Mesenchymal stem cell (in vitro differentiated cells and primary cell): ENCODE measurements around the gene FAM83B.

Source experiments
- DNase-seq: peaks from one replicate; pipeline ENCODE4 v3.0.0-alpha.2; 2013
- H2AFZ ChIP-seq: one replicate; pipeline ENCODE4 v1.6.1; 2013; ENCODE audit warnings: low read depth, mild to moderate bottlenecking, control low read depth, inconsistent platforms, low read length, moderate library complexity
- H2AK5ac ChIP-seq: 2 replicates; pipeline ENCODE4 v1.6.1; 2013; ENCODE audit warnings: low read length, moderate library complexity, mild to moderate bottlenecking, inconsistent platforms; ENCODE audit not compliant: severe bottlenecking
- H2BK120ac ChIP-seq: one replicate; pipeline ENCODE4 v1.6.1; 2013; ENCODE audit warnings: low read depth, mild to moderate bottlenecking, inconsistent platforms, low read length, moderate library complexity
- H2BK12ac ChIP-seq, 2 experiments: one replicate each; pipeline ENCODE4 v1.6.1; 2013; ENCODE audit warnings: inconsistent platforms in 2 of 2, low read length in 2 of 2, mild to moderate bottlenecking in 2 of 2, moderate library complexity in 2 of 2, control low read depth in 1 of 2
- H2BK15ac ChIP-seq: one replicate; pipeline ENCODE4 v1.6.1; 2013; ENCODE audit warnings: mild to moderate bottlenecking, low read depth, inconsistent platforms; ENCODE audit not compliant: poor library complexity, severe bottlenecking
- H2BK5ac ChIP-seq: 2 replicates; pipeline ENCODE4 v1.6.1; 2013; ENCODE audit warnings: low read depth, mild to moderate bottlenecking, low read length, control low read depth, inconsistent platforms; ENCODE audit not compliant: poor library complexity, severe bottlenecking
- H3K14ac ChIP-seq, 2 experiments: one replicate each; pipeline ENCODE4 v1.6.1; 2013; ENCODE audit warnings: inconsistent platforms in 2 of 2, low read length in 2 of 2, control low read depth in 1 of 2, mild to moderate bottlenecking in 1 of 2, moderate library complexity in 1 of 2
- H3K18ac ChIP-seq, 2 experiments: one replicate each; pipeline ENCODE4 v1.6.1; 2013; ENCODE audit warnings: inconsistent platforms in 2 of 2, low read length in 2 of 2, control low read depth in 1 of 2, low read depth in 1 of 2, mild to moderate bottlenecking in 1 of 2
- H3K23ac ChIP-seq, 2 experiments: one replicate each; pipeline ENCODE4 v1.6.1; 2013; ENCODE audit warnings: inconsistent platforms in 2 of 2, low read length in 2 of 2, mild to moderate bottlenecking in 2 of 2, moderate library complexity in 2 of 2, control low read depth in 1 of 2
- H3K27ac ChIP-seq: 2 replicates; pipeline ENCODE4 v1.5.1; 2013; ENCODE audit warnings: mild to moderate bottlenecking, moderate library complexity, low read length, control low read depth, inconsistent platforms; ENCODE audit not compliant: poor library complexity, severe bottlenecking
- H3K27me3 ChIP-seq, 2 experiments: 2 replicates each; pipeline versions ENCODE4 v1.6.1 to v1.7.0; 2013; ENCODE audit warnings: low read length in 2 of 2, mild to moderate bottlenecking in 2 of 2, moderate library complexity in 2 of 2, control low read depth in 1 of 2, inconsistent platforms in 1 of 2; ENCODE audit not compliant: control insufficient read depth in 1 of 2, insufficient read depth in 1 of 2
- H3K36me3 ChIP-seq, 2 experiments: 2 replicates each; pipeline versions ENCODE4 v1.6.1 to v1.7.0; 2013; ENCODE audit warnings: low read length in 2 of 2, control low read depth in 1 of 2, inconsistent platforms in 1 of 2, low read depth in 1 of 2, mild to moderate bottlenecking in 1 of 2; ENCODE audit not compliant: insufficient read depth in 2 of 2, control insufficient read depth in 1 of 2
- H3K4ac ChIP-seq, 2 experiments: one replicate each; pipeline ENCODE4 v1.6.1; 2013; ENCODE audit warnings: inconsistent platforms in 2 of 2, low read length in 2 of 2, mild to moderate bottlenecking in 2 of 2, moderate library complexity in 2 of 2, control low read depth in 1 of 2, low read depth in 1 of 2
- H3K4me1 ChIP-seq: 2 replicates; pipeline ENCODE4 v1.6.1; 2013; ENCODE audit warnings: low read depth, low read length, control low read depth; ENCODE audit not compliant: control insufficient read depth, insufficient read depth
- H3K4me2 ChIP-seq: 2 replicates; pipeline ENCODE4 v1.6.1; 2013; ENCODE audit warnings: low read length, mild to moderate bottlenecking, inconsistent platforms; ENCODE audit not compliant: poor library complexity, severe bottlenecking
- H3K4me3 ChIP-seq, 2 experiments: 2 replicates each; pipeline versions ENCODE4 v1.5.1 to v1.7.0; 2013; ENCODE audit warnings: low read length in 2 of 2, mild to moderate bottlenecking in 2 of 2, control low read depth in 1 of 2, low read depth in 1 of 2; ENCODE audit not compliant: insufficient read depth in 1 of 2
- H3K79me1 ChIP-seq: replicated peaks from 2 replicates; pipeline ENCODE4 v1.6.1; 2013; ENCODE audit warnings: mild to moderate bottlenecking, control low read depth, low read length, inconsistent platforms; ENCODE audit not compliant: poor library complexity, severe bottlenecking
- H3K9ac ChIP-seq: 2 replicates; pipeline ENCODE4 v1.7.0; 2013; ENCODE audit warnings: mild to moderate bottlenecking, low read length, moderate library complexity
- H3K9me3 ChIP-seq: 2 replicates; pipeline ENCODE4 v1.7.0; 2013; ENCODE audit warnings: mild to moderate bottlenecking, low read length; ENCODE audit not compliant: control insufficient read depth
- H4K8ac ChIP-seq: one replicate; pipeline ENCODE4 v1.6.1; 2013; ENCODE audit warnings: inconsistent platforms, mild to moderate bottlenecking, low read length, moderate library complexity
- H4K91ac ChIP-seq: one replicate; pipeline ENCODE4 v1.6.1; 2013; ENCODE audit warnings: mild to moderate bottlenecking, low read length, inconsistent platforms
- WGBS: methylation state at CpG from one replicate; pipeline ENCODE4 v1.1.7; 2013; ENCODE audit warnings: mixed read lengths; 5-methylcytosine and 5-hydroxymethylcytosine counted together

FAM83B gene

DNA sequence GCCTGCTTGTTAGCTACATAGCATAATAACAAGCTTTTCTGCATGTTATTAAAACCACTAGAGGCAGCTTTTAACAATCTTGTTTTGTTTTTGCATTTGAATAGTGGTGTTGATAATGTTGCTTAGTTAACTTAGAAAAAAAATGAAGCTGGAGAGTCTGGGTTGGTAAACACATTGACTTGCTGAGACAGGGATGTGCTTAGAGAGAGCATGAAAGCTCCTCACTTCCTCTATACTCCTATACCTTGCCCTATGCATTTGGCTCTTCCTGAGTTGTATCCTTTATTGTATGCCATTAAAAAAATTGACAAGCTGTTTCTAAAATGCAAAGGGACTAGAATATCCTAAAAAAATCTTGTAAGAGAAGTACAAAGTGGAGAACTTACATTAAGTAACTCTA is 13.6 kb downstream of the FAM83B start:
- H2BK12ac ChIP-seq = no peak overlapping the region
- H2AFZ ChIP-seq = no peak overlapping the region
- H3K9me3 ChIP-seq = no peaks in the 10 kb centered on the region
- H3K4me3 ChIP-seq = no peak overlapping the region
- no peak overlapping the region for H2BK15ac ChIP-seq
- no peaks in the 10 kb centered on the region for H3K27me3 ChIP-seq
- H3K9ac ChIP-seq = no peak overlapping the region
- no peak overlapping the region for H2BK120ac ChIP-seq
- H2BK5ac ChIP-seq = no peak overlapping the region
- no peak overlapping the region for H3K18ac ChIP-seq
- no peak overlapping the region for H3K4me2 ChIP-seq
- H3K14ac ChIP-seq = no peak overlapping the region
- H3K4me1 ChIP-seq = peaks cover 3% of the 10 kb centered on the region
- no peak overlapping the region for H4K8ac ChIP-seq
- DNase-seq = no peak
- no peak overlapping the region for H3K4ac ChIP-seq
- no peak overlapping the region for H3K23ac ChIP-seq
- H2AK5ac ChIP-seq = no peak overlapping the region
- no peak overlapping the region for H4K91ac ChIP-seq
- no peak overlapping the region for H3K27ac ChIP-seq
- no peaks in the 10 kb centered on the region for H3K36me3 ChIP-seq
- H3K79me1 ChIP-seq = no peaks in the 10 kb centered on the region

DNA sequence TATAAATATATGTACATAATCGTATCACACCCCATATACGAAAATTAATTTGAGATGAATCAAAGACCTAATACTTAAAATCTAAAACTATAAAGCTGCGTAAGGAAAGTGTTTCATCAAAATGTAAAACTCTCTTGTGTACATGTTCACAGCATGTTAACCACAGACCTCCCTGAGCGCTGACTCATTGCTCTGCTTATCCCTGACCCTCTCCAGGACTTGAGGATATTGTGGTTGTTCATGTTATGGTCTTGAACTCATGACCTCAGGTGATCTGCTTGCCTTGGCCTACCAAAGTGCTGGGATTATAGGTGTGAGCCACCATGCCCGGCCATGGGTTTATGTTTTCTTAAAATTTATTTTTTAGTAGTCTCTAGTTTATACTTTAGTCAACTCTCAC is 14.2 kb downstream of the FAM83B start:
- Histone ChIP-seq H3K36me3 (no peaks in the 10 kb centered on the region), H4K91ac (no peak overlapping the region), H2AK5ac (no peak overlapping the region), H3K18ac (no peak overlapping the region), H3K9me3 (no peaks in the 10 kb centered on the region), H3K4me2 (no peak overlapping the region), H3K4ac (no peak overlapping the region), H2BK15ac (no peak overlapping the region), H3K4me3 (no peak overlapping the region), H2AFZ (no peak overlapping the region), H3K27me3 (no peaks in the 10 kb centered on the region), H3K9ac (no peak overlapping the region), H2BK12ac (no peak overlapping the region), H2BK120ac (no peak overlapping the region), H4K8ac (no peak overlapping the region), H3K23ac (no peak overlapping the region), H3K79me1 (no peaks in the 10 kb centered on the region), H2BK5ac (no peak overlapping the region), H3K14ac (no peak overlapping the region), H3K27ac (no peak overlapping the region), H3K4me1 (peaks cover 3% of the 10 kb centered on the region)
- no CpG with 5 or more reads among the region's 5 CpGs for WGBS
- peak; percentile 71 for DNase-seq

DNA sequence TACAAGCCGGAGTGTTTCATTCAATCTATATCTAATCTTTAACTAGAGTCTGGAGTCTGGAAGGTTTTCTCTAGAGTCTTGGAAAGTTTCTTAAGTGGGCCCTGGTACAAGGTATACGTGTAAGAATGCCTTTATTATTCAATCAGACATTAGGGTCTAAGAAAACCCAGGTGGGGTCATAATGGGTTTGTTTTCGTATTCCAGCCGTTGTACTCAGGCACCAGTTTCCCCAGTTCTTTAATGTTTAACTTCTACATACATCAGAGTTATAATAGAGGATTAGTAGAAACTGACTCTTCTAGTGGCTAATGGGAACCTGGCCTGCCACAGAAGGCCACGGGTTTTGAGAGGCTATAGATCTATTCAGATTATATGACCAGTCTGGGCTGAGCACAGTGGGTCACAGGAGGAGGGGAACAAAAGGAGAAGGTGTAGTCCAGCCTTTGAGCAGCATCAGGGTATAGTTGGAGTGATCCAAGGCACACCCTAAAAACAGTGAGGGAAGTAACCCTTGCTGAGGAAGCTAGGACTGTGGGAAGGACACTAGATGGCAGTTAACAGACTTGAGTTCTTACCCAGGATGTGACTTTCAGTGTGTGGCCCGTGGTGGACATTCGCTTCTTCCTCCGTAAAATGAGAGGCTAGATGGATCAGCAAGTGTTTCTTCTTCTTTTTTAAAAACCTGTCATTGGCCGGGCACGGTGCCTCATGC is 15.5 kb downstream of the FAM83B start:
- Histone ChIP-seq H3K23ac (no peak overlapping the region), H3K18ac (no peak overlapping the region), H3K36me3 (no peaks in the 10 kb centered on the region), H3K4me1 (peaks cover 3% of the 10 kb centered on the region), H3K9ac (no peak overlapping the region), H3K27me3 (no peaks in the 10 kb centered on the region), H3K4me3 (no peak overlapping the region), H2BK12ac (no peak overlapping the region), H3K79me1 (no peaks in the 10 kb centered on the region), H3K4ac (no peak overlapping the region), H4K91ac (no peak overlapping the region), H2AFZ (no peak overlapping the region), H2BK5ac (no peak overlapping the region), H3K14ac (no peak overlapping the region), H2AK5ac (no peak overlapping the region), H2BK120ac (no peak overlapping the region), H3K4me2 (no peak overlapping the region), H3K9me3 (no peaks in the 10 kb centered on the region), H4K8ac (no peak overlapping the region), H2BK15ac (no peak overlapping the region), H3K27ac (no peak overlapping the region)
- WGBS = 97% methylated on average over 7 of the region's 10 CpGs
- DNase-seq = no peak

DNA sequence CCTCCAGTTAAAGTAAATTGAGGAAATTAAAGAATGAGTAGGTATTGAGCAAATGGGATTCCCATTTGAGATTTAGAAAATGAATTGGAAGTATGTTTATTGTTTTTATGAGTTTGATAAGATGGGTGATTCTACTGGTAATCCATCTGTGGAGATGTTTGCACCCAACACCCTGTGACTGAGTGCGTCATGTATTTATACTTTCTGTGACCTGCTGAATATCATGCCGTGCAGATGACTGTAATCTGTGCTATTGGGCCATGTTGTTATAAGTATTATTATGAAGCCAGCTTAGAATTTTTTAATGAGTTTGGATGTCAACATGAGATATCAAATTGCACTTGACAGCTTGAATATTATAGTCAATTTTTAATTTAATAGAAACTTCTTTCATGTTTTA is 17.7 kb downstream of the FAM83B start:
- H3K4ac ChIP-seq = no peak overlapping the region
- no peak overlapping the region for H3K14ac ChIP-seq
- H2AK5ac ChIP-seq = no peak overlapping the region
- no peak overlapping the region for H2BK15ac ChIP-seq
- no peak overlapping the region for H3K18ac ChIP-seq
- no peak overlapping the region for H2BK120ac ChIP-seq
- H2BK12ac ChIP-seq = no peak overlapping the region
- WGBS = 41% methylated on average over 2 of the region's 2 CpGs
- H2BK5ac ChIP-seq = no peak overlapping the region
- no peak overlapping the region for H2AFZ ChIP-seq
- H3K4me3 ChIP-seq = no peak overlapping the region
- no peak overlapping the region for H3K27ac ChIP-seq
- no peaks in the 10 kb centered on the region for H3K79me1 ChIP-seq
- H3K9ac ChIP-seq = no peak overlapping the region
- no peaks in the 10 kb centered on the region for H3K36me3 ChIP-seq
- H4K91ac ChIP-seq = no peak overlapping the region
- H3K4me2 ChIP-seq = no peak overlapping the region
- peaks cover 3% of the 10 kb centered on the region for H3K4me1 ChIP-seq
- H3K23ac ChIP-seq = no peak overlapping the region
- no peak for DNase-seq
- no peaks in the 10 kb centered on the region for H3K9me3 ChIP-seq
- no peaks in the 10 kb centered on the region for H3K27me3 ChIP-seq
- no peak overlapping the region for H4K8ac ChIP-seq
